Stimulated activated CD8-positive, alpha-beta memory T cell treated with anti-CD3 and anti-CD28 coated beads, Interleukin-15, amount 100 ng/mL, for 1 hour (primary cell): ENCODE results near the gene MTARC2.
A peak's percentile ranks its signal among the peaks of the same experiment; 100 is the strongest.

ENCODE experiments used
- DNase-seq: peaks from one replicate; pipeline ENCODE4 v3.0.0-alpha.2; 2020; ENCODE audit warnings: low read depth

Gene MTARC2

GRCh38 chr1:220769205-220769604, 21.1 kb downstream of the MTARC2 start:
- DNase-seq: no peak

GRCh38 chr1:220770245-220770913, 22.3 kb downstream of the MTARC2 start:
- no peak for DNase-seq

- DNase-seq: no peak
Observed at GRCh38 chr1:220772846-220773245, 24.7 kb downstream of the MTARC2 start.

GRCh38 chr1:220775240-220775853, 27.2 kb downstream of the MTARC2 start:
- no peak for DNase-seq

GRCh38 chr1:220776254-220776653, 28.1 kb downstream of the MTARC2 start:
- no peak for DNase-seq

- DNase-seq: peak; percentile 30
Observed at GRCh38 chr1:220776720-220777326, 28.7 kb downstream of the MTARC2 start.

GRCh38 chr1:220783453-220783852, 35.3 kb downstream of the MTARC2 start:
- no peak for DNase-seq

GRCh38 chr1:220784751-220785150, 36.6 kb downstream of the MTARC2 start:
- no peak for DNase-seq

- no peak for DNase-seq
Observed at GRCh38 chr1:220785166-220786056, 37.3 kb downstream of the MTARC2 start.

- DNase-seq: no peak
Observed at GRCh38 chr1:220786057-220786336, 37.9 kb downstream of the MTARC2 start.

- DNase-seq: no peak
Observed at GRCh38 chr1:220786337-220787068, 38.4 kb downstream of the MTARC2 start, which contains the start of gene MTARC1. Gene MTARC1 (plus strand): TSS chr1:220786913. CDS start chr1:220786945, 32 bp downstream.

- no peak for DNase-seq
Observed at GRCh38 chr1:220787069-220787619, 39.0 kb downstream of the MTARC2 start.

- no peak for DNase-seq
Observed at GRCh38 chr1:220788900-220789299, 40.8 kb downstream of the MTARC2 start.

- DNase-seq: no peak
Observed at GRCh38 chr1:220789532-220790147, 41.5 kb downstream of the MTARC2 start.

- DNase-seq: no peak
Observed at GRCh38 chr1:220791285-220791684, 43.2 kb downstream of the MTARC2 start.

GRCh38 chr1:220791956-220792355, 43.8 kb downstream of the MTARC2 start:
- no peak for DNase-seq

GRCh38 chr1:220796530-220796929, 48.4 kb downstream of the MTARC2 start:
- no peak for DNase-seq

GRCh38 chr1:220797044-220797443, 48.9 kb downstream of the MTARC2 start:
- no peak for DNase-seq

- DNase-seq: no peak
Observed at GRCh38 chr1:220797553-220797952, 49.4 kb downstream of the MTARC2 start.

GRCh38 chr1:220798338-220798737, 50.2 kb downstream of the MTARC2 start:
- DNase-seq: no peak

GRCh38 chr1:220800262-220800661, 52.1 kb downstream of the MTARC2 start:
- DNase-seq: no peak
